ENCODE measurements around the gene CYP46A1. TPM values are rescaled to one million over a fixed set of nuclear protein-coding genes. Genes with fewer than 3 reads are reported as not detected.
"Not testable (repeated sequence)": the region's sequence is repeated elsewhere in the genome, so short reads cannot be mapped to it uniquely, and the experiment has no call there.

The CYP46A1 gene
- total RNA-seq, 1 donor from 2014 or later, result 1.3 TPM

DNA sequence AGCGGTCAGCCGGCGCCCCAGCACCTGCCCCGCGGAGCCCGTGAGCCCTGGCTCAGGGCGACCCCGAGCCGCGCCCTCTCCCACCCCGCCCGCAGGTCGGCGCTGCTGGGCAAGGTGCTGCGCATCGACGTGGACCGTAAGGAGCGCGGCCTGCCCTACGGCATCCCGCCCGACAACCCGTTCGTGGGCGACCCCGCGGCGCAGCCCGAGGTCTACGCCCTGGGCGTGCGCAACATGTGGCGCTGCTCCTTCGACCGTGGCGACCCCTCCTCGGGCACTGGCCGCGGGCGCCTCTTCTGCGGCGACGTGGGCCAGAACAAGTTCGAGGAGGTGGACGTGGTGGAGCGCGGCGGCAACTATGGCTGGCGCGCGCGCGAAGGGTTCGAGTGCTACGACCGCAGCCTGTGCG is 24.8 kb upstream of the CYP46A1 start:
- Histone ChIP-seq H3K4me1 (no peaks in the 10 kb centered on the region), H3K9me3 (no peaks in the 10 kb centered on the region), H3K36me3 (no peaks in the 10 kb centered on the region), H3K27me3 (peaks cover 18% of the 10 kb centered on the region), H3K27ac (no peak overlapping the region), H3K4me3 (no peak overlapping the region)
- DNase-seq (no peak), ATAC-seq (peak; percentile 73)
- intact Hi-C loops (cut with DNase I), result no loop called here
- TF ChIP-seq, protein P1, sequence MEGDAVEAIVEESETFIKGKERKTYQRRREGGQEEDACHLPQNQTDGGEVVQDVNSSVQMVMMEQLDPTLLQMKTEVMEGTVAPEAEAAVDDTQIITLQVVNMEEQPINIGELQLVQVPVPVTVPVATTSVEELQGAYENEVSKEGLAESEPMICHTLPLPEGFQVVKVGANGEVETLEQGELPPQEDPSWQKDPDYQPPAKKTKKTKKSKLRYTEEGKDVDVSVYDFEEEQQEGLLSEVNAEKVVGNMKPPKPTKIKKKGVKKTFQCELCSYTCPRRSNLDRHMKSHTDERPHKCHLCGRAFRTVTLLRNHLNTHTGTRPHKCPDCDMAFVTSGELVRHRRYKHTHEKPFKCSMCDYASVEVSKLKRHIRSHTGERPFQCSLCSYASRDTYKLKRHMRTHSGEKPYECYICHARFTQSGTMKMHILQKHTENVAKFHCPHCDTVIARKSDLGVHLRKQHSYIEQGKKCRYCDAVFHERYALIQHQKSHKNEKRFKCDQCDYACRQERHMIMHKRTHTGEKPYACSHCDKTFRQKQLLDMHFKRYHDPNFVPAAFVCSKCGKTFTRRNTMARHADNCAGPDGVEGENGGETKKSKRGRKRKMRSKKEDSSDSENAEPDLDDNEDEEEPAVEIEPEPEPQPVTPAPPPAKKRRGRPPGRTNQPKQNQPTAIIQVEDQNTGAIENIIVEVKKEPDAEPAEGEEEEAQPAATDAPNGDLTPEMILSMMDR (IDR thresholded peaks at IDR 0.05), result peak; percentile 20

DNA sequence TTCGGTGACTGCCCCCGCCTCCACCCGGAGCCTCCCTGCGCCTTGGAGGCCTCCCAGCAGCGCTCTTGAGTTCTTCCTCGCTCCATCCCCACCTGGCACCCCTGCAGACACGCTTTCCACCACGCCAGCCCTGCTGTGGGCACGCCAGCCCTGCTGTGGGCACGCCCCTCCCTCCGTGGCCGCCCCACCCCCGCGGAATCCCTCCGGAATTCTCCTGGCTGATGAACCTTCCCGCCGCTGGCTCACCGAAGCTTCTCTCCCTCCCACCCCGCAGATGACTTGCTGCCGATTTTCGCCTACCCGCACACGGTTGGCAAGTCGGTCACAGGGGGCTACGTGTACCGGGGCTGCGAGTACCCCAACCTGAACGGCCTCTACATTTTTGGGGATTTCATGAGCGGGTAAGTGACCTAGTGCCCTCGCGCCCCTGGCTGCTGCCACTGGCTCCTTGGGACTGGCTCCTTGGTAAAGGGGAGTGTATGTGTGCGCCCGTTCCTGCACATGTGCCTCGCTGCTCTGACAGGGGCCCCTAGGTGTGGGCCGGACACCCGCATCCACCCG is 24.0 kb upstream of the CYP46A1 start:
- ATAC-seq (no peak), DNase-seq (no peak)
- H3K36me3 ChIP-seq, result no peaks in the 10 kb centered on the region
- TF ChIP-seq, protein P1 (IDR thresholded peaks at IDR 0.05), result no peak
- no peak overlapping the region for H3K4me3 ChIP-seq
- H3K27me3 ChIP-seq, result peaks cover 18% of the 10 kb centered on the region
- H3K9me3 ChIP-seq, result no peaks in the 10 kb centered on the region
- intact Hi-C loops (cut with DNase I), result no loop called here
- no peaks in the 10 kb centered on the region for H3K4me1 ChIP-seq
- H3K27ac ChIP-seq, result no peak overlapping the region

DNA sequence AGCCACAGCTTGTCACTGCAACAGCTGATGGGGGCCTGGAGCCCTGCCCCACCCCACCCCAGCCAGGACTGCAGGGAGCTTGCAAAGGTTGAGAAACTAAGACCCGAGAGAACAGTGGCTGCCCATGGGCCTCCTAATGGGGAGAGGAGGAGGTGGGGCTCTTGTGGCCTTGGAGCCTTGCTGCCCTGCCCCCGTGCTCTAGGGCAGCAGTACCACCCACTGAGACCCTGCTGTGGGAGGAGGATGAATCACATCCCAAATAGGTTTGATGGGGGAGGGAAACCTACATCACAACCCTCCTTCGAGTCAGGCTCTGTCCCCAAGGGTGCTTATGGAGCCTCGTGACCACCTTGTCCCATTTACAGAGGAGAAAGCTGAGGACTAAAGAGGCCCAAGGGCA is 23.3 kb upstream of the CYP46A1 start:
- Histone ChIP-seq H3K27me3 (peaks cover 18% of the 10 kb centered on the region), H3K27ac (no peak overlapping the region)

DNA sequence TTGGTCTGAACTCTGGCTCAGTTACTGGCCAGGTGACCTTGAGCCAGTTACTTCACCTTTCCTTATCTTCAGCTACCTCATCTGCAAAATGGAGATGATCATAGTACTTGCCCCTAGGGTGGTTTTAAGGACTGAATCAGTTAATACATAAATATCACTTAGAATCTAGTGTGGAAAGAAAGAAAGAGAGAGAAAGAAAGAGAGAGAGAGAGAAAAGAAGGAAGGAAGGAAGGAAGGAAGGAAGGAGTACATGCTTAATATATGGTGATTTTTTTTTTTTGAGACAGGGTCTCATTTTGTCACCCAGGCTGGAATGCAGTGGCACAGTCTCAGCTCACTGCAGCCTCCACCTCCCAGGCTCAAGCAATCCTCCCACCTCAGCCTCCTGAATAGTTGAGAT is 22.9 kb upstream of the CYP46A1 start:
- H3K9me3 ChIP-seq; H3K36me3 ChIP-seq; intact Hi-C loops (cut with DNase I); H3K4me3 ChIP-seq; DNase-seq; H3K27ac ChIP-seq; ATAC-seq; H3K4me1 ChIP-seq: not testable (repeated sequence)
- H3K27me3 ChIP-seq, result peaks cover 18% of the 10 kb centered on the region

More for the DNA sequence above, 23.3 kb upstream of the CYP46A1 start:
- no peaks in the 10 kb centered on the region for H3K36me3 ChIP-seq
- ATAC-seq (no peak), DNase-seq (no peak)
- H3K4me1 ChIP-seq, result no peaks in the 10 kb centered on the region
- TF ChIP-seq, protein P1 (IDR thresholded peaks at IDR 0.05), result no peak
- H3K9me3 ChIP-seq, result no peaks in the 10 kb centered on the region
- intact Hi-C loops (cut with DNase I), result no loop called here
- no peak overlapping the region for H3K4me3 ChIP-seq

DNA sequence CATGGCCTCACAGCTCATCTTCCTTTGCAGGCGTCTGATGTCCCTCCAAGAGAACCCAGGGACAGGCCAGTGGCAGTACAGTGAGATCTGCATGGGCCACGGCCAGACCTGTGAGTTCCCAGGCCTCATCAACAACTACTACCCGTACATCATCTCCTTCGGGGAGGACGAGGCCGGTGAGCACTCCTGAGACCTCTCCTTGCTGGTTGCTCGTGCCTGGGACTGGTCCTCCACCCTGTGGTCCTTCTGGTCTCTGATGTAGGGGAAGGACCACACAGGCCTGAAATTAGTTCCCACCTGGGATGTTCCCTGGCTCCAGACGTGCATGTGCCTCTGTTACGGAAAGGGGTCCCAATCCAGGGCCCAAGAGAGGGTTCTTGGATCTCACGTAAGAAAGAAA is 21.3 kb upstream of the CYP46A1 start:
- Histone ChIP-seq H3K27ac (no peak overlapping the region), H3K27me3 (peaks cover 18% of the 10 kb centered on the region), H3K4me3 (no peak overlapping the region), H3K4me1 (no peaks in the 10 kb centered on the region), H3K36me3 (no peaks in the 10 kb centered on the region), H3K9me3 (no peaks in the 10 kb centered on the region)
- DNase-seq (no peak), ATAC-seq (no peak)
- intact Hi-C loops (cut with DNase I), result no loop called here
- TF ChIP-seq, protein P1 (IDR thresholded peaks at IDR 0.05), result no peak

DNA sequence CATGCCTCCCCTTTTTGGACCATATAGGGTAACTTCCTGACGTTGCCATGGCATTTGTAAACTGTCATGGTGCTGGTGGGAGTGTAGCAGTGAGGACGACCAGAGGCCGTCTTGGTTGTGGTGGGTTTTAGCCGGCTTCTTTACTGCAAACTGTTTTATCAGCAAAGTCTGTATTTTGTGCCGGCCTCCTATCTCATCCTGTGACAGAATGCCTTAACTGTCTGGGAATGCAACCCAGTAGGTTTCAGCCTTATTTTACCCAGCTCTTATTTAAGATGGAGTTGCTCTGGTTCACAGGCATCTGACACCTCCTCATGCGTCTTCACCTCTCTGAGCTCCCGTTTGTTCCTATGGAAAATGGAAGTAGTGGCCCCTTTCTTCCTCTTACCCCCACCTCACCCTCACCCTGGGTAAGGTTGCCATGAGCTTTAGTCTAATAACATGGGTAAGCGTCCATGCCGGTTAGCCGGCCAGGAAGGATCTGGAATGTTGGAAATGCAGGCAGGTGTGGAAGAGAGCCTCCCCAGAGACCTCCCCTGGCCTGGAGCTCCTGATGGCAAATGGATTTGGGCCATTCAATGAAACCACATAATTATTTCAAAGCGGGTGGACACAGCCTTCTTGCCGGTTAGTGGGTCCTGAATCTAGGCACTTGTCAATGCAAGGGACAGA is 20.6 kb upstream of the CYP46A1 start:
- Histone ChIP-seq H3K4me1 (no peaks in the 10 kb centered on the region), H3K4me3 (no peak overlapping the region), H3K27ac (no peak overlapping the region), H3K36me3 (no peaks in the 10 kb centered on the region), H3K9me3 (no peaks in the 10 kb centered on the region), H3K27me3 (peaks cover 11% of the 10 kb centered on the region)
- DNase-seq (no peak), ATAC-seq (no peak)
- TF ChIP-seq, protein P1 (IDR thresholded peaks at IDR 0.05), result no peak
- intact Hi-C loops (cut with DNase I), result no loop called here
